Caco-2 (cell line): ENCODE results near the gene CWC15. TPM values are rescaled to one million over a fixed set of nuclear protein-coding genes. Genes with fewer than 3 reads are reported as not detected.

Experiments
- BruUV-seq: library from RNA; stranded (reverse); fragments of 400-500 nt; replicated peaks from 2 replicates; lab custom pipeline; 2021; lab: Mats Ljungman, UMichigan
- CTCF ChIA-PET: fragments of 300-600 bp; sonication (Branson Sonifier 250); formaldehyde crosslinking; loops from one replicate; lab custom pipeline; 2022; ENCODE audit warnings: antibody characterized with exemption; lab: Charles Lee
- POLR2A ChIA-PET: fragments of 300-600 bp; sonication (Branson Sonifier 250); formaldehyde crosslinking; loops from one replicate; lab custom pipeline; 2022; ENCODE audit warnings: antibody characterized with exemption; lab: Charles Lee
- DNase-seq, 2 experiments: peaks; one replicate each; pipeline versions ENCODE4 v3.0.0 to v3.0.0-alpha.2; 2020 to 2022
- H3K27me3 ChIP-seq: replicated peaks from 2 replicates; pipeline ENCODE4 v1.6.0; 2011; ENCODE audit warnings: low read length; ENCODE audit not compliant: control insufficient read depth, insufficient read depth
- H3K36me3 ChIP-seq: 2 replicates; pipeline ENCODE4 v1.5.1; 2011; ENCODE audit warnings: low read length; ENCODE audit not compliant: control insufficient read depth, insufficient read depth
- H3K4me1 ChIP-seq: fragments of 250-450 bp; sonication (Bioruptor Pico); 2 replicates; pipeline ENCODE4 v1.5.1; 2020; ENCODE audit warnings: mild to moderate bottlenecking
- H3K4me3 ChIP-seq: 2 replicates; pipeline ENCODE4 v1.5.1; 2011; ENCODE audit warnings: low read depth, mild to moderate bottlenecking, control low read depth, low read length
- H3K9me3 ChIP-seq: fragments of 250-450 bp; sonication (Bioruptor Pico); 2 replicates; pipeline ENCODE4 v1.5.1; 2020; ENCODE audit warnings: mild to moderate bottlenecking, moderate library complexity
- H3K27ac Mint-ChIP-seq: one replicate; pipeline ENCODE4 v1.8.0; 2022; ENCODE audit warnings: mixed read lengths; ENCODE audit not compliant: unreplicated experiment
- H3K27me3 Mint-ChIP-seq: one replicate; pipeline ENCODE4 v1.8.0; 2022; ENCODE audit warnings: mixed read lengths; ENCODE audit not compliant: insufficient read depth, unreplicated experiment
- H3K36me3 Mint-ChIP-seq: one replicate; pipeline ENCODE4 v1.8.0; 2022; ENCODE audit warnings: mild to moderate bottlenecking, mixed read lengths; ENCODE audit not compliant: insufficient read depth, unreplicated experiment
- H3K4me1 Mint-ChIP-seq: one replicate; pipeline ENCODE4 v1.8.0; 2022; ENCODE audit warnings: low read depth, mixed read lengths; ENCODE audit not compliant: unreplicated experiment
- H3K4me3 Mint-ChIP-seq: one replicate; pipeline ENCODE4 v1.8.0; 2022; ENCODE audit warnings: mild to moderate bottlenecking, moderate library complexity, mixed read lengths; ENCODE audit not compliant: unreplicated experiment
- H3K9me3 Mint-ChIP-seq: one replicate; pipeline ENCODE4 v1.8.0; 2022; ENCODE audit warnings: mixed read lengths; ENCODE audit not compliant: unreplicated experiment
- intact Hi-C: fragments of 100-400 bp; cut with micrococcal nuclease; formaldehyde crosslinking; loops from one replicate; pipeline ENCODE4 v1.10.0; 2022; ENCODE audit not compliant: unreplicated experiment
- total RNA-seq: library from RNA; stranded (reverse); gene quantifications from 2 replicates; pipeline ENCODE4 v1.2.3, GENCODE V29; 2022
- TF ChIP-seq, protein P1 (sequence below), 2 experiments: fragments of 200-600 bp in 1 of 2; IDR thresholded peaks; 1 replicate in 1 of 2; 2 replicates in 1 of 2; pipeline versions ENCODE4 v1.5.1 to v1.8.0; 2011 to 2022; ENCODE audit warnings: antibody characterized with exemption in 1 of 2, control low read depth in 1 of 2, inconsistent platforms in 1 of 2, low read depth in 1 of 2, low read length in 1 of 2, mild to moderate bottlenecking in 1 of 2, moderate library complexity in 1 of 2; ENCODE audit not compliant: insufficient read depth in 1 of 2, severe bottlenecking in 1 of 2, unreplicated experiment in 1 of 2

The CWC15 gene
- total RNA-seq, 1 experiment from 2014 or later = 137 TPM

DNA sequence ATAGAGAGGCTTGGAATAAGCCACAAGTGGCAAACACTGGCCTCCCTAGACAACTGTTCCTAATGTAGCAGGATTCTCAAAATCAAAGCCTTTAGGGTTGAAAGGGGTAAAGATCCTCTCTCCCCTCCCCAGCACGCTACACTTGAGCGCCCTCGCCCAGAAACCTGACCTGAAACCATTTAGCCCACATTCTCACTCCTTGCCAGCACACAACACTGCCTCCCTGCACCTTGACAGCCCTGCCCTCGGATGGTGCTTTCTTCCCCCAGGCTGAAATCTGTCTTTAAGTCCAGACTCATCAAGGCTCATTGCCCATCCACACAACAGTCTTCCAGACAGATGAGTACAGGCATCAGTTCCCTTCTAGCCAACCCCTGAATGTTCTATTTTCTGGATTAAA lies 26.5 kb downstream of the CWC15 start:
- H3K27ac Mint-ChIP-seq = no peak overlapping the region
- no peak for DNase-seq
- H3K27me3 Mint-ChIP-seq = peaks cover 15% of the 10 kb centered on the region
- H3K9me3 Mint-ChIP-seq = no peaks in the 10 kb centered on the region
- TF ChIP-seq, protein P1, sequence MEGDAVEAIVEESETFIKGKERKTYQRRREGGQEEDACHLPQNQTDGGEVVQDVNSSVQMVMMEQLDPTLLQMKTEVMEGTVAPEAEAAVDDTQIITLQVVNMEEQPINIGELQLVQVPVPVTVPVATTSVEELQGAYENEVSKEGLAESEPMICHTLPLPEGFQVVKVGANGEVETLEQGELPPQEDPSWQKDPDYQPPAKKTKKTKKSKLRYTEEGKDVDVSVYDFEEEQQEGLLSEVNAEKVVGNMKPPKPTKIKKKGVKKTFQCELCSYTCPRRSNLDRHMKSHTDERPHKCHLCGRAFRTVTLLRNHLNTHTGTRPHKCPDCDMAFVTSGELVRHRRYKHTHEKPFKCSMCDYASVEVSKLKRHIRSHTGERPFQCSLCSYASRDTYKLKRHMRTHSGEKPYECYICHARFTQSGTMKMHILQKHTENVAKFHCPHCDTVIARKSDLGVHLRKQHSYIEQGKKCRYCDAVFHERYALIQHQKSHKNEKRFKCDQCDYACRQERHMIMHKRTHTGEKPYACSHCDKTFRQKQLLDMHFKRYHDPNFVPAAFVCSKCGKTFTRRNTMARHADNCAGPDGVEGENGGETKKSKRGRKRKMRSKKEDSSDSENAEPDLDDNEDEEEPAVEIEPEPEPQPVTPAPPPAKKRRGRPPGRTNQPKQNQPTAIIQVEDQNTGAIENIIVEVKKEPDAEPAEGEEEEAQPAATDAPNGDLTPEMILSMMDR (IDR thresholded peaks at IDR 0.05; ENCODE audit: insufficient read depth in 1 of 2, low read depth in 1 of 2, low read length in 1 of 2, severe bottlenecking in 1 of 2, unreplicated experiment in 1 of 2) = no peak
- no peaks in the 10 kb centered on the region for H3K36me3 ChIP-seq
- no peaks in the 10 kb centered on the region for H3K36me3 Mint-ChIP-seq
- no peaks in the 10 kb centered on the region for H3K9me3 ChIP-seq
- BruUV-seq = no TSS peak
- peaks cover 2% of the 10 kb centered on the region; the same call in 1 of the 2 replicates for H3K27me3 ChIP-seq
- POLR2A ChIA-PET = no interaction called here
- no peaks in the 10 kb centered on the region for H3K4me1 Mint-ChIP-seq
- no peak overlapping the region for H3K4me3 ChIP-seq
- intact Hi-C loops = no loop called here
- CTCF ChIA-PET = no interaction called here
- no peak overlapping the region for H3K4me3 Mint-ChIP-seq
- no peaks in the 10 kb centered on the region for H3K4me1 ChIP-seq

DNA sequence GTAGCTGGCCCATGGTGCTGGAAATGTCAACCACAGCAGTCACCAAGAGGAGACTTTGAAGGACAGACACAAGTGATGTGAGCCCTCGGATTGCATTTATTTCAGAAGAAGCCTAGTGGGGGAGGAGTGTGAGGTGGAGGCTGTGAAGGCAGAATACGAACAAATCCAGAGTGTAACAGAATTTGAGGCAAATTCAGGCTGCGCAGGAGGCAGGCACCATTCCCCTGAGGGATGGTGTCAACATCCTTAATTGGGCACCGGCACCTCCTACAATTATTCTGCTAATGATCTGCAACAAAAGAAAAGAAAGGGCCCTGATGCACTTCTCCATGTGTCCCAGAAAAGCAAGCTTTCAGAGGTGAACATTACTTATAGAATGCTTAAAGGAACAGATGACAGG lies 32.2 kb downstream of the CWC15 start:
- no peak overlapping the region for H3K27ac Mint-ChIP-seq
- H3K27me3 Mint-ChIP-seq = peaks cover 5% of the 10 kb centered on the region
- Histone ChIP-seq H3K9me3 (no peaks in the 10 kb centered on the region), H3K36me3 (no peaks in the 10 kb centered on the region), H3K4me1 (no peaks in the 10 kb centered on the region), H3K4me3 (no peak overlapping the region), H3K27me3 (no peaks in the 10 kb centered on the region; the same call in none of the 2 replicates)
- no TSS peak for BruUV-seq
- DNase-seq = no peak
- TF ChIP-seq, protein P1 (IDR thresholded peaks at IDR 0.05; ENCODE audit: insufficient read depth in 1 of 2, low read depth in 1 of 2, low read length in 1 of 2, severe bottlenecking in 1 of 2, unreplicated experiment in 1 of 2) = no peak
- H3K4me3 Mint-ChIP-seq = no peak overlapping the region
- no peaks in the 10 kb centered on the region for H3K36me3 Mint-ChIP-seq
- H3K4me1 Mint-ChIP-seq = no peaks in the 10 kb centered on the region
- POLR2A ChIA-PET = no interaction called here
- no peaks in the 10 kb centered on the region for H3K9me3 Mint-ChIP-seq
- intact Hi-C loops = no loop called here
- CTCF ChIA-PET = interaction anchor here (0.7 kb wide), 1 partner anchor 135 kb away, joined by 3 read pairs; no protein-coding TSS in a partner anchor

DNA sequence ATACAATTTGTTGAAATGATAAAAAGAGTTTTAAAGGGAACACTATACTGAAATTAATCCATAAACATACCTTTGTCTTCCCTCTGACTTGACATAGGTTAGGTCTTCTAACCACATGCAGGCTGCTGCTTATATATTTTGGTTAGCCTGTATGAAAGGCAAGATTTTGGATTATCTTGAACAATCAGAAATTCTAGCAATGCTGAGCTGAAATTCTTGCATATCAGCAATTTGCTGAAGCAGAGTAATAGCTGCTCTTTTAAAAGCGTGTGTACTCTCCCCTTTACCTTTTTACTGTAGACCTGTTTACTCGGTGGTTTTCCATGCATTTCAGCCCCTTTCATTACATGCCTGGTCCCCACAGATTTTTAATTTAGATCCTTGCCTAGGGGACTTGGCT lies 34.0 kb downstream of the CWC15 start:
- BruUV-seq = no TSS peak
- no peak overlapping the region for H3K27ac Mint-ChIP-seq
- Histone ChIP-seq H3K4me3 (no peak overlapping the region), H3K27me3 (no peaks in the 10 kb centered on the region; the same call in none of the 2 replicates), H3K9me3 (no peaks in the 10 kb centered on the region), H3K36me3 (no peaks in the 10 kb centered on the region), H3K4me1 (no peaks in the 10 kb centered on the region)
- ChIA-PET POLR2A (no interaction called here), CTCF (no interaction called here)
- TF ChIP-seq, protein P1 (IDR thresholded peaks at IDR 0.05; ENCODE audit: insufficient read depth in 1 of 2, low read depth in 1 of 2, low read length in 1 of 2, severe bottlenecking in 1 of 2, unreplicated experiment in 1 of 2) = no peak
- intact Hi-C loops = no loop called here
- H3K4me1 Mint-ChIP-seq = no peaks in the 10 kb centered on the region
- H3K27me3 Mint-ChIP-seq = peaks cover 8% of the 10 kb centered on the region
- no peak for DNase-seq
- no peaks in the 10 kb centered on the region for H3K9me3 Mint-ChIP-seq
- H3K36me3 Mint-ChIP-seq = no peaks in the 10 kb centered on the region
- H3K4me3 Mint-ChIP-seq = no peak overlapping the region
